GM12801 (cell line): ENCODE measurements around the gene TNPO3.

ENCODE experiments used
- TF ChIP-seq, protein P1 (sequence below): IDR thresholded peaks from one replicate; pipeline ENCODE4 v1.5.1; 2011; ENCODE audit warnings: control low read depth; ENCODE audit not compliant: insufficient read length; ENCODE audit errors: extremely low read depth

Gene TNPO3

DNA sequence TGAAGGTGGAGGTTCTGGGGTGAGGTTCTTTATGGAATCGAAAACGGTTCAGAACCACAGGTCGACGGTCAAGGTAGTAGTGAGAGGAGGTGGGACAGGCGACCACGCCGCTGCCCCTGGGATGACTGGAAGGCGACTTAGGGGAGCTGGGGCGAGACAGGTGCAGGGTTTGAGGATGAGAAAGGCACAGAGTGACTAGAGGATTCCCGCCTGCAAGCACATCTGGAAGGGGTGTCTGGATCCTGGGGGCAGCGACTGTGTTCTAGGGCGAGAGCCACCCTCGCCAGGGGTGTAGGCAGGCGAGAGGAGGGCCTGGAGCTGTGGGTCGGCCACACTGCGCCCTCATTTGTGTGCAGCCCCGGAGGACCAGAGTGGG lies 117.7 kb downstream of the TNPO3 start:
- TF ChIP-seq, protein P1, sequence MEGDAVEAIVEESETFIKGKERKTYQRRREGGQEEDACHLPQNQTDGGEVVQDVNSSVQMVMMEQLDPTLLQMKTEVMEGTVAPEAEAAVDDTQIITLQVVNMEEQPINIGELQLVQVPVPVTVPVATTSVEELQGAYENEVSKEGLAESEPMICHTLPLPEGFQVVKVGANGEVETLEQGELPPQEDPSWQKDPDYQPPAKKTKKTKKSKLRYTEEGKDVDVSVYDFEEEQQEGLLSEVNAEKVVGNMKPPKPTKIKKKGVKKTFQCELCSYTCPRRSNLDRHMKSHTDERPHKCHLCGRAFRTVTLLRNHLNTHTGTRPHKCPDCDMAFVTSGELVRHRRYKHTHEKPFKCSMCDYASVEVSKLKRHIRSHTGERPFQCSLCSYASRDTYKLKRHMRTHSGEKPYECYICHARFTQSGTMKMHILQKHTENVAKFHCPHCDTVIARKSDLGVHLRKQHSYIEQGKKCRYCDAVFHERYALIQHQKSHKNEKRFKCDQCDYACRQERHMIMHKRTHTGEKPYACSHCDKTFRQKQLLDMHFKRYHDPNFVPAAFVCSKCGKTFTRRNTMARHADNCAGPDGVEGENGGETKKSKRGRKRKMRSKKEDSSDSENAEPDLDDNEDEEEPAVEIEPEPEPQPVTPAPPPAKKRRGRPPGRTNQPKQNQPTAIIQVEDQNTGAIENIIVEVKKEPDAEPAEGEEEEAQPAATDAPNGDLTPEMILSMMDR: no peak

GRCh38 chr7:128936798-128937197 lies 118.1 kb downstream of the TNPO3 start:
- TF ChIP-seq, protein P1: no peak

- TF ChIP-seq, protein P1: no peak
Measured at GRCh38 chr7:128935342-128935730, 119.6 kb downstream of the TNPO3 start.

- TF ChIP-seq, protein P1: no peak
Measured at GRCh38 chr7:128934361-128935341, 120.3 kb downstream of the TNPO3 start.

DNA sequence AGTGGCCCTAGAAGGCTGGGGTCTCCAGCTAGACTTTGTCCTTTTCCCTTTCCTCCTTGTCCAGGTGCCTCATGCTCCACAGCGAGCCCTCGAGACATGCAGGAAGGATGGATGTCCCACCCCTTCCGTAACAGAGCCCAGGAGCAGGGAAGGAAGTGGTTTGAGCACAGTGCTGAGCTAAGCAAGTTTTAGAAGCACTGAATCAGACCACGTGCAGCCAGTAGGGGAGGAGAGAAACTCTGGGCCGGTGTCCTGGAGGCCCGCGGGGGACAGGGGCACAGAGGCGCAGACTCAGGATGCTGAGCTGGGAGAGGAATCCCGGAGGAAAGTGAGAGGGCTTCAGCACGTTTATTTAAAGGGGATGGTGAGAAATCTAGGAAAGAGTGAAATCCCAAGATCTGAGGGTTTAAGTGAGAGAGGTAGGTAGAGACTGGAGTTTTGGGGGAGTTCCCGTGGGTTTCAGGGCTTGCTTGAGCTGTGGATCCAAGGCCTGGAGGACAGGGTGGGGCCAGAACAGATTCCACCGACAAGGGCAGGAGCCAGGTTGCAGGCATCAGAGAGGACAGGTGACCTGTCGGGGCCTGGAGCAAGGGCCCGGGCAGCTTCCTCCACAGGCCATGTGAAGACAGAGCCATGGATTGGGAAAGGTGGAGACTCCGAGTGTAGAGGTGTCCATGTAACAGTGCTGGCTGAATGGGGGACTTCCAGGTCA lies 121.6 kb downstream of the TNPO3 start:
- TF ChIP-seq, protein P1: no peak

DNA sequence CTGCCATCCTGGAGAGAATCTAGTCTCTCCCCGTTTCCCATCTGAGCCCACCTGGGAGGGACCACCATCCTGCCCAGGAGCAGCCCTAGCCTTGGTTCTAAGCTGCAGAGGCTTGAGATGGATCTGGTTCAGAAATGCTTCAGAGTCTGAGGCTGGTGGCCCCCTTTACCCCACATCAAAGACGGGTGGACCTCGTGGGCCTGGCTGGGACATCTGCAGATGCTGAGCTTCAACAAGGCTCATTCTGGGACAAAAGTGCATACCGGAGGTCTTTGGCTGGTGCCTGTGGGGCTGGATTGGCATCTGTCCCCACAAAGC lies 122.1 kb downstream of the TNPO3 start:
- TF ChIP-seq, protein P1: no peak

- TF ChIP-seq, protein P1: no peak
Measured at GRCh38 chr7:128931965-128932861, 122.7 kb downstream of the TNPO3 start.
